HTERT RPE-1 (cell line): Measurements from ENCODE around the gene CHD9NB.

Experiments used
- in situ Hi-C: fragments of 300-500 bp; cut with MboI; formaldehyde crosslinking; loops from 4 replicates; pipeline ENCODE4 v1.14.3; 2020; ENCODE audit warnings: low sequenced_read_pairs

The CHD9NB gene

GRCh38 chr16:53052519-53053501 is at the start of gene CHD9NB:
CHD9NB (minus strand) TSS chr16:53052897; CDS start chr16:53044158, 8,739 bp downstream.
- in situ Hi-C loops = no loop called here

- in situ Hi-C loops = no loop called here
Measured at GRCh38 chr16:53100889-53101288, 48.2 kb upstream of the CHD9NB start.

DNA sequence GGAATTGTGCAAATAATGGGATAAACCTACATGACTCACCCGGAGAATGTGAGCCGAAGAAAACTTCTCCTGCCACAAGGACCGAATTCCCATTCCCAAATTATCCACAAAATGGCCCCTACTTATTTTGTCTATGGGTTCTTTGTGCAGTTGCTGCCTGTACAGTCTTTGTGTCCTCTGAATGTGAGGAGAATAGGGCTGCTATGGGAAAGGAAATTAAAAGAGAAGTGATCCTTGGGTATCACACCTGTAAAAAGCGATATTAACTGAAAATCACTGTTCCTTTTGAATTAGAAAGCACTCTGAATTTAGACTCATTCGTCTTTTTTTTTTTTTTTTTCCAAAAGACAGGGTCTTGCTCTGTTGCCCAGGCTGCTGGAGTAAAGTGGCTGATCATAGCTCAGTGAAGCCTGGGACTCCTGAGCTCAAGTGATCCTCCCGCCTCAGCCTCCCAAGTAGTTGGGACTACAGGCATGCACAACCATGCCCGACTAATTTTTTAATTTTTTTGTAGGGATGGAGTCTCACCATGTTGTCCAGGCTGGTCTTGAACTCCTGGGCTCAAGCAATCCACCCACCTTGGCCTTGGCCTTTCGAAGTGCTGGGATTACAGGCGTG is 47.5 kb upstream of the CHD9NB start:
- in situ Hi-C loops = no loop called here

DNA sequence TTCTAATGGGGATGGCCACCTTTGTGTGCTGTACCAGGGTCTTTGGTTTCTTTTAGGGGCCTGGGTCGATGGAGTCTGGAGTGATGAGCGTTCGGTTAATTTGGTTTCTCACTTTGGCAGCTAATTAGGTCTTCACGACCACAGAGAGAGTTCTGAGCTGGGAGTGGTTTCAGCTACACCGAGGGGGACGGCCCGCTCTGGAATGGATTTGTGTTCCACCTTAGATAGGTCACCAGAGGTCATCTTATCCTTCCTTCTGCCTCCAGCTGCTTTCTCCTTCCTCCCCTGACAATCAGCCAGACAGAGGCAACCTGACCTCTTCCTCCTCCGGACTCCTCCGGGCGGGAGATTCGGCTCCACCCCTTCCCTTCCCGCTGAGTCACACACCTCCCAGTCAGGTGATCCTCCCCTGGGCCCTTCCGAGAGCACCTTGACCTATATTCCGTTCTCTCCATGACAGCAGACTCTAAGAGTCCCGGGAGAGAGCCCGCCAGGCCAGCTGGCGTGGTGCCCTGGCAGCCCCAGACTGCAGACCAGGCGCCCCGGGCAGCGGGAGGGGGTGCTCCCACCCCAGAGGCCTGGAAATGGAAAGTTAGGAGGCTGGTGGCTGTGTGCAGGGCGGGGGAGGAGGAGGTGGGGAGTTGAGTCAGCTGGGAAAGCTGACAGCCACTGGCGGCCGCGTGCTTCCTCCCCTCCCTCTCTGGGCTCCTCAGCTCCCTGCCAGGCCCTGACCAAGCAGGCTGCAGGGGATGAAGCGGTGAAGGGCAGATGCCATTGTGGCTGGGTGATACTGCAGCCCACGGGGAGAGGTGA is 46.8 kb upstream of the CHD9NB start:
- in situ Hi-C loops = no loop called here

DNA sequence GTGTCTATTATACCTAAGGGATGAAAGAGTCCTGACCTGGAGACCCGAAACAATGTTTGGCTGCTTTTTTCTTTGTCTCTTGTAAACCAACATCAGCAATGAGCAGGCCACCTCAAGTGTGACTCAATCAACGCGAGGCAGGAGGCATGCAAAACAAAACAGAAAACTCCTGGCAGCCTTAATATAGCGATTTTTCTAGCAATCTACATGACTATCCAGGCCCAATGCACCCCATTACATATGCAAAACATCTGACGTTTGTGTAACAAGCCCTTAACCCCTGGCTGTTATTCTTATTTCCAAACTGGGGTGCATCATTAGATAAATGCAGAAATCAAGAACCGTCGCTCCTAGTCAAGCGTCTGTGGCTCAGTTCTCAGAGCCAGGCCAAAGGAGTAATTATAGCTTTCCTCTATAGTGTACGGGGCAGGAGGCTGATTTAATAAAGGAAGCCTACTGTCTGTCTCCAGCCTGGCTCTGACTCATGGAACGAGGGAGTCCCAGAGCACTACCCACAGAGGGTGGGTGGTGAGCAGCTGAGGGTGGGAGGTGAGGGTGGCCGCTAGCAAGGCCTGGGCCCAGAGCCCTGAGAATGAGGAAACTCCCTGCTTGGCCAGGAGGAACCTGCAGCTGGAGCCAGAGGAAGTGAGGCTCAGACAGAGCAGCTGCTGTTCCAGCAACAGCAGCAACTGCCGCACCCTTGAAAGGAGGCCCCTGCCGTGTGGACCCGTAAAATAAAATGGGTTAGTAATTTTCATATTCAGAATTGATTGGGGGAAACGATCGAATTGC is 46.0 kb upstream of the CHD9NB start:
- in situ Hi-C loops = no loop called here

DNA sequence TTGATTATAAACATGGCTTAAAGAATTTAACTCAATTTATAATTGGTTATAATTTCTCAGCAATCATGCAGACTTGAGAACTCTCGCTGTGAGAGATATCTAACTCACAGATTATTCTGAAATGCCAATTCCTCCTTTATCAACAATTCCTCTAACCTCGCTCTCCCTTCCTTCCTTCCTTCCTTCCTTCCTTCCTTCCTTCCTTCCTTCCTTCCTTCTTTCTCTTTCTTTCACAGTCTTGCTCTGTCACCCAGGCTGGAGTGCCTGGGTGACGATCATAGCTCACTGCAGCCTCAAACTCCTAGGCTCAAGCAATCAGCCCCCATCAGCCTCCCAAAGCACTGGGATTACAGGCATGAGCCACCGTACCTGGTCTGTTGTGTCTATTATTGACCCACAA is 44.5 kb upstream of the CHD9NB start:
- in situ Hi-C loops = no loop called here

DNA sequence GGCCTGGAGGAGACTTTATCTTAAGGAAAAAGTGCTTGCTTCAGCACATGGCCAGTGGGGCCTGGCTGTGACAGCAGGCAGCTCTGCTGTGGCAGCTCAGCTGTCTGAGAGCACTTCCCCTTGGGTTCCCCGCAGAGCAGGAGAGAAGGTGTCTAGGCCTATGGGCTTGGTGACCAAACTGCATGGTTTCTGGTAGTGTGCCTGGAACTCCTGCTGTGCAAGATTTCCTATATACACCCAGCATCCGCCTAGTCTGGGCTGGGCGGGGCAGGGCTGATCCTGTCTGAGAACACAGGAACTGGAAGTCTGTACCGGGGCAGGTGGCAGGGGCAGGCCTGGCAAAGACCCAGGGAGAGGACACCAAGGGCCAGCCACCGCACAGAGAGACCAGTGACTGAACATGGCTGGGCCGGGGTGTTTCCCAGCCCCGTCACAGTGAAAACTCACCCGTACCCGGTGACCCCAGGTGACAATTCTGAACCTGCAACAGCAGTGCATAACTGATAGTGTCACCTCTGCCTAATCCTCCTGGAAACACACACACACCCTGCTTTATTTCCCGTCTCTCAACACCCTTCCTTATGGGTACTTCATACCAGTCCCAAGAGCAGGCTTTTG is 41.4 kb upstream of the CHD9NB start:
- in situ Hi-C loops = no loop called here

- in situ Hi-C loops = no loop called here
Measured at GRCh38 chr16:53093162-53093744, 40.6 kb upstream of the CHD9NB start.

GRCh38 chr16:53092284-53092683 is 39.6 kb upstream of the CHD9NB start:
- in situ Hi-C loops = no loop called here

GRCh38 chr16:53091466-53092211 is 38.9 kb upstream of the CHD9NB start:
- in situ Hi-C loops = no loop called here

DNA sequence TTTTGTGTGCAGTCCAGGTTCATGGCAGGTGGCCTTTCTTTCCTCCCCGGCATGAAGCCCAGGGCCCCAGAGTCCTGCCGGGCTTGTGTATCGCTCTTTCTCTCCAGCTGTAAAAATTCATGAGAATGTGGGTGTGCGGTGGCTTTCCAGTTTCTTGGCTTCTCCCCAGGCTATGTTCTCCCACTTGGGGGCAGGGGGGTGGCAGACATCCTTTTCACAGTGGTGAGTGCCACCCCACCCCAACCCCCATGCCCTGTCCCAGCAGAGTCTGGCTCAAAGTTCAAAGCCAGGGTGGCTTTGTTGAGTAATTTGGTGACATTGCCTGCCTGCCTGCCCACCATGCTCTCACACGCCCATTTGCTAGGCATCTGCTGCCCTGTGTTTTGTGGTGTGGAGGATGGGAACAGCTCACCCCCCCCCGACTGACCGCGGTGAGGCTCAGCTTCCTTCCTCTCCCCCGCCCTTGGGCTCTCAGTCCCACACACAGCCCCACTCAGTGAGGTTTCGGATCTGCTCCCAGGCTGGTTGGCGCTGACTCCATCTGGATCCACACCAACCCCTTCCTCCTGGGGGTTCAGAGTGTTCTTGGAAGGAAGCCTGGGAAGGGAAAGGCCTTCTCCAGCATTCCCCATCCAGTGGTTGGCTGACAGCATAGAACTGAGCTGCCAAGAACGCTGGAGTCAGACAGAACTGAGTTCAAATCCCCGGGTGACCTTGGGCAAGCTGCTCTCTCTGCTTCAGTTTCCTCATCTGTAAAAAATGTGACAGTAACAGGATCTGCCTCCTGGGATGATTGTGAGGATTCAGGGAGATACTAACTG is 38.1 kb upstream of the CHD9NB start:
- in situ Hi-C loops = no loop called here

DNA sequence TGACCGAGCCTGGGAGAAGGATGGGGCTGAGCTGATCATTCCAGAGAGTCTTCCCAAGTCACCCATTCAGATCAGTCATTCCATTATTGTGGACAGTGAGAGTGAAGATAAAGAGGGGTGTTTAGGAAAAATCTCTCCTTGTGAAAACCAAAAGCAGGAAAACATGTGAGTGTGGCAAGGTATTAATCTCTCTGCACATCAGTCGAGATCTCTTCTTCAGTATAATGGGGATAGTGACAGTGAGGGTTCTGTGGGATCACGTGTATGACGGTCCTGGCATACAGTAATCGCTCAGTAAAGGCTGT is 37.5 kb upstream of the CHD9NB start:
- in situ Hi-C loops = no loop called here

DNA sequence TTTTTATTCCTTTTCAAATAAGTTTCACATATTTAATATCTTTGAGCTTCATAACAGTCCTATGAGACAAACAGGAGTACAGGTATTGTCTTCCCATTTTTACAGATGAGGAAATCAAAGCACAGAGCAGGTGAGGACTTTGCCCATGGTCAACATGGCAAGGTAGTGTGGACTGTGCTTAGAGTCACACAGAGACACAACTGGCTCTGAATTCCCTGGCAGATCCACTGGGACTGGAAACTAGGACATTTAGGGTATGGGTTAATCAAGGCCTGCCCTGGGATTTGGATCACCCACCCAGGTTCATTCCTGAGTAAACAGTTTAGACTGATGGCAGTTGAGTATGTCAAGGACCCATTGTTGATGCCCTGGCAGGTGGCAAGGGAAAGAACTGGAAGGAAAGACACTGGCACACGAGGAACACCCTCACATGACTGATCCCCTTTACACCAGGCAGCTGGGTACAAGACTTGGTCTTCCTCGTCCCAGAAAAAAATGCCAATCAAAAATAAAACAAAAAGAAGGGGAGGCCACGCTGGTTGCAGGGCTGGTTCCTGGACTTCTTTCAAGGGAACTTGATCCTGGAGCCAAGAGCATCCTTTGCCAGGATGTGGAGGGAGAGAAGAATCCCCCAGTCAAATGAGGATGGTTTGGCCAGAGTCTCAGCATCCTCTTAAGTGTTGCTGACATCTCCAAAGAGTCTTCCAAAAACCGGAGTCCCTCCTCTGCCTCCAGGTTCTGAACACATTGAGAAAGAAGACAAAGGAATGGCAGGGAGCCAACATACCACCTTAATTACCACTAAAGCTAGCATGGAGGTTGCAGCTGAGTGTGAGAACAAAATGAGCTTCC is 37.0 kb upstream of the CHD9NB start:
- in situ Hi-C loops = no loop called here

GRCh38 chr16:53087101-53087500 is 34.4 kb upstream of the CHD9NB start:
- in situ Hi-C loops = no loop called here

GRCh38 chr16:53085931-53086421 is 33.3 kb upstream of the CHD9NB start:
- in situ Hi-C loops = no loop called here

- in situ Hi-C loops = no loop called here
Measured at GRCh38 chr16:53085369-53085843, 32.7 kb upstream of the CHD9NB start.

DNA sequence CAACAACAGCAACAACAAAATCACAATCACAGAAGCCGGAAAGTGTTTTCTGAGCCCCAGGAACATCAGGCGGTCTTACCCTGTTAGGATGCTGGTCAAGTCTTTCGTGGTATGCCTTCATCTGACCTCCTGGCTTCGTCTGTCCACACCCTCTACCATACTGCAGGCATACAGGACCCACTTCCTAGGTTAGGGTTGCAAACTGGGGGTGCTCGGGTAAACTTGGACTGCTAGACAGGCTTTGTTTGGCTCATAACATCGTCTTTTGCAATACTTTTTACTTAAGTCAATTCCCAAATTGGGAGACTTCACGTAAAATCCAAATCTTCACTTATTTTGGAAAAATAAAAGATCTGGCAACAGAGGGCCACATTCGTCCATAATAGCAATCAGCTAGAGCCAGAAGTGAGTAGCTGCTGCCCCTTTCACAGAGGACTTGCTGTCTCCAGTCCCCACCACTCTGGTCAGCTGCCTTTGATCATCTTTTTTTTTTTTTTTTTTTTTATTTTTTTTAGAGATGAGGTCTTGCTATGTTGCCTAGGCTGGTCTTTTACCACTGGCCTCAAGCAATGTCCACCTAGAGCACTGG is 32.1 kb upstream of the CHD9NB start:
- in situ Hi-C loops = no loop called here
